PFSK-1 (cell line): Measurements from ENCODE around the gene DCAKD.

ENCODE experiments used
- FOXP2 ChIP-seq: optimal IDR thresholded peaks from 2 replicates; pipeline ENCODE3; 2011; ENCODE audit warnings: borderline replicate concordance, control low read depth, inconsistent platforms; ENCODE audit not compliant: insufficient read depth; ENCODE audit errors: extremely low read length, extremely low read depth
- POLR2AphosphoS5 ChIP-seq: IDR thresholded peaks from 2 replicates; pipeline ENCODE4 v1.6.1; 2012; ENCODE audit warnings: low read depth, mild to moderate bottlenecking, control low read depth, low read length, moderate library complexity
- TAF1 ChIP-seq: IDR thresholded peaks from 2 replicates; pipeline ENCODE4 v1.6.1; 2012; ENCODE audit warnings: low read length, control low read depth, borderline replicate concordance; ENCODE audit not compliant: insufficient read depth
- TF ChIP-seq, protein P1 (sequence below), 2 experiments: IDR thresholded peaks; 2 replicates each; pipeline versions ENCODE4 v1.6.1 to v1.8.0; 2011 to 2012; ENCODE audit warnings: low read depth in 2 of 2, low read length in 2 of 2, control low read depth in 1 of 2, inconsistent platforms in 1 of 2, mild to moderate bottlenecking in 1 of 2, moderate library complexity in 1 of 2; ENCODE audit not compliant: insufficient read depth in 1 of 2

DNA sequence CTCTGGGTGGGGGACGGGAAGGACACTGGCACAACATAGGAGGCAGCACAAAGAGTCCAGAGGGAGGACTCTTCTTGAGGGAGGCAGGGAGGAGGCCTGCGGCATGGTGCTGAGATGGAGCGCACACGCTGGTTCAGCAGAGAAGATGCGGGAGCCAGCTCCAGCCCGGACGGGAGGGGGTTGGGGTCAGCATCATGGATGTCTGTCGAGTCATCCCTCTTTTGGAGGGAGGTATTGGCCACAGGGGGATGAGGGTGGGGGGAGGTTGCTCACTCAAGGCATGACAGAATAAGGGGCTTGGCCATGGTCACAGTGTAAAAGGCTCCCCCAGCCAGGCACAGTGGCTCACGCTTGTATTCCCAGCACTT, 19.3 kb downstream of the DCAKD start:
- TF ChIP-seq FOXP2 (no peak), TAF1 (no peak), POLR2AphosphoS5 (no peak)
- TF ChIP-seq, protein P1, sequence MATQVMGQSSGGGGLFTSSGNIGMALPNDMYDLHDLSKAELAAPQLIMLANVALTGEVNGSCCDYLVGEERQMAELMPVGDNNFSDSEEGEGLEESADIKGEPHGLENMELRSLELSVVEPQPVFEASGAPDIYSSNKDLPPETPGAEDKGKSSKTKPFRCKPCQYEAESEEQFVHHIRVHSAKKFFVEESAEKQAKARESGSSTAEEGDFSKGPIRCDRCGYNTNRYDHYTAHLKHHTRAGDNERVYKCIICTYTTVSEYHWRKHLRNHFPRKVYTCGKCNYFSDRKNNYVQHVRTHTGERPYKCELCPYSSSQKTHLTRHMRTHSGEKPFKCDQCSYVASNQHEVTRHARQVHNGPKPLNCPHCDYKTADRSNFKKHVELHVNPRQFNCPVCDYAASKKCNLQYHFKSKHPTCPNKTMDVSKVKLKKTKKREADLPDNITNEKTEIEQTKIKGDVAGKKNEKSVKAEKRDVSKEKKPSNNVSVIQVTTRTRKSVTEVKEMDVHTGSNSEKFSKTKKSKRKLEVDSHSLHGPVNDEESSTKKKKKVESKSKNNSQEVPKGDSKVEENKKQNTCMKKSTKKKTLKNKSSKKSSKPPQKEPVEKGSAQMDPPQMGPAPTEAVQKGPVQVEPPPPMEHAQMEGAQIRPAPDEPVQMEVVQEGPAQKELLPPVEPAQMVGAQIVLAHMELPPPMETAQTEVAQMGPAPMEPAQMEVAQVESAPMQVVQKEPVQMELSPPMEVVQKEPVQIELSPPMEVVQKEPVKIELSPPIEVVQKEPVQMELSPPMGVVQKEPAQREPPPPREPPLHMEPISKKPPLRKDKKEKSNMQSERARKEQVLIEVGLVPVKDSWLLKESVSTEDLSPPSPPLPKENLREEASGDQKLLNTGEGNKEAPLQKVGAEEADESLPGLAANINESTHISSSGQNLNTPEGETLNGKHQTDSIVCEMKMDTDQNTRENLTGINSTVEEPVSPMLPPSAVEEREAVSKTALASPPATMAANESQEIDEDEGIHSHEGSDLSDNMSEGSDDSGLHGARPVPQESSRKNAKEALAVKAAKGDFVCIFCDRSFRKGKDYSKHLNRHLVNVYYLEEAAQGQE (IDR thresholded peaks at IDR 0.05; ENCODE audit: insufficient read depth in 1 of 2, low read depth in 2 of 2, low read length in 2 of 2) = no peak
